H9 (cell line): ENCODE data around the gene OPA3. TPM values are rescaled to one million over a fixed set of nuclear protein-coding genes. Genes with fewer than 3 reads are reported as not detected.

Experiments
- DNase-seq: peaks from one replicate; pipeline ENCODE4 v3.0.0-alpha.2; 2017
- H2AFZ ChIP-seq: one replicate; pipeline ENCODE4 v1.6.1; 2013; ENCODE audit warnings: mild to moderate bottlenecking, low read length, control low read depth, moderate library complexity
- H2AK5ac ChIP-seq: 2 replicates; pipeline ENCODE4 v1.6.1; 2013; ENCODE audit warnings: low read length, control low read depth, mixed read lengths; ENCODE audit not compliant: insufficient read length
- H2BK120ac ChIP-seq: one replicate; pipeline ENCODE4 v1.6.1; 2013; ENCODE audit warnings: low read depth, mild to moderate bottlenecking, low read length, control low read depth, inconsistent platforms; ENCODE audit not compliant: poor library complexity, severe bottlenecking
- H2BK12ac ChIP-seq: 2 replicates; pipeline ENCODE4 v1.6.1; 2013; ENCODE audit warnings: low read length, control low read depth, mixed read lengths, low read depth; ENCODE audit not compliant: insufficient read length
- H2BK15ac ChIP-seq: 2 replicates; pipeline ENCODE4 v1.6.1; 2013; ENCODE audit warnings: low read depth, low read length, control low read depth
- H2BK20ac ChIP-seq: one replicate; pipeline ENCODE4 v1.6.1; 2013; ENCODE audit warnings: low read depth, mild to moderate bottlenecking, low read length, control low read depth, inconsistent platforms; ENCODE audit not compliant: poor library complexity, severe bottlenecking
- H2BK5ac ChIP-seq: 2 replicates; pipeline ENCODE4 v1.6.1; 2013; ENCODE audit warnings: low read length, control low read depth, mixed read lengths; ENCODE audit not compliant: insufficient read length
- H3K14ac ChIP-seq: 2 replicates; pipeline ENCODE4 v1.6.1; 2013; ENCODE audit warnings: low read length, control low read depth; ENCODE audit not compliant: insufficient read depth
- H3K18ac ChIP-seq: 2 replicates; pipeline ENCODE4 v1.6.1; 2013; ENCODE audit warnings: low read depth, mild to moderate bottlenecking, mixed read lengths, low read length, control low read depth; ENCODE audit not compliant: insufficient read length
- H3K23ac ChIP-seq: 2 replicates; pipeline ENCODE4 v1.6.1; 2013; ENCODE audit warnings: low read length, control low read depth, mixed read lengths, low read depth; ENCODE audit not compliant: insufficient read length
- H3K23me2 ChIP-seq: 2 replicates; pipeline ENCODE4 v1.6.1; 2013; ENCODE audit warnings: low read depth, mild to moderate bottlenecking, mixed read lengths, low read length, control low read depth; ENCODE audit not compliant: insufficient read length, poor library complexity, severe bottlenecking
- H3K27ac ChIP-seq: 2 replicates; pipeline ENCODE4 v1.5.1; 2013; ENCODE audit warnings: low read length, control low read depth, mixed read lengths, low read depth; ENCODE audit not compliant: insufficient read length
- H3K27me3 ChIP-seq: 2 replicates; pipeline ENCODE4 v1.6.1; 2013; ENCODE audit warnings: low read length, control low read depth, inconsistent platforms; ENCODE audit not compliant: insufficient read depth
- H3K4ac ChIP-seq: 2 replicates; pipeline ENCODE4 v1.6.1; 2013; ENCODE audit warnings: low read depth, mild to moderate bottlenecking, control low read depth, inconsistent platforms, low read length, moderate library complexity
- H3K4me1 ChIP-seq: 2 replicates; pipeline ENCODE4 v1.6.1; 2013; ENCODE audit warnings: low read length, control low read depth, inconsistent platforms; ENCODE audit not compliant: insufficient read depth
- H3K4me2 ChIP-seq: 2 replicates; pipeline ENCODE4 v1.6.1; 2013; ENCODE audit warnings: low read length, control low read depth, mixed read lengths; ENCODE audit not compliant: insufficient read length, insufficient read depth
- H3K56ac ChIP-seq: 2 replicates; pipeline ENCODE4 v1.6.1; 2013; ENCODE audit warnings: low read depth, mild to moderate bottlenecking, mixed read lengths, low read length, control low read depth; ENCODE audit not compliant: insufficient read length
- H3K79me1 ChIP-seq: 2 replicates; pipeline ENCODE4 v1.6.1; 2013; ENCODE audit warnings: low read depth, mild to moderate bottlenecking, moderate library complexity, low read length, control low read depth, inconsistent platforms; ENCODE audit not compliant: insufficient read depth, poor library complexity, severe bottlenecking
- H3K79me2 ChIP-seq: 2 replicates; pipeline ENCODE4 v1.6.1; 2013; ENCODE audit warnings: low read length, control low read depth, inconsistent platforms; ENCODE audit not compliant: insufficient read depth
- H3K9ac ChIP-seq: 2 replicates; pipeline ENCODE4 v1.6.1; 2013; ENCODE audit warnings: low read length, control low read depth, mixed read lengths; ENCODE audit not compliant: insufficient read length; ENCODE audit errors: extremely low read depth
- H3K9me3 ChIP-seq: one replicate; pipeline ENCODE4 v1.6.1; 2013; ENCODE audit warnings: low read depth, low read length, inconsistent platforms; ENCODE audit not compliant: control insufficient read depth
- H3T11ph ChIP-seq: one replicate; pipeline ENCODE4 v1.6.1; 2013; ENCODE audit warnings: mild to moderate bottlenecking, low read length, control low read depth, inconsistent platforms
- H4K20me1 ChIP-seq: one replicate; pipeline ENCODE4 v1.6.1; 2013; ENCODE audit not compliant: control insufficient read depth, insufficient read length, insufficient read depth
- H4K5ac ChIP-seq: 2 replicates; pipeline ENCODE4 v1.6.1; 2013; ENCODE audit warnings: low read depth, mild to moderate bottlenecking, mixed read lengths, low read length, control low read depth; ENCODE audit not compliant: insufficient read length
- H4K8ac ChIP-seq: replicated peaks from 2 replicates; pipeline ENCODE4 v1.6.1; 2013; ENCODE audit warnings: low read length, control low read depth, mixed read lengths, low read depth; ENCODE audit not compliant: insufficient read length
- H4K91ac ChIP-seq: 2 replicates; pipeline ENCODE4 v1.6.1; 2013; ENCODE audit warnings: low read depth, mild to moderate bottlenecking, moderate library complexity, mixed read lengths, low read length, control low read depth; ENCODE audit not compliant: insufficient read length
- H3K27ac Mint-ChIP-seq, 3 experiments: 2 replicates in 2 of 3; 3 replicates in 1 of 3; pipeline ENCODE4 v1.8.0; 2020 to 2021; ENCODE audit warnings: mixed read lengths in 3 of 3, mild to moderate bottlenecking in 1 of 3, moderate library complexity in 1 of 3
- H3K27me3 Mint-ChIP-seq: 2 replicates; pipeline ENCODE4 v1.8.0; 2021; ENCODE audit warnings: low read depth, mild to moderate bottlenecking, moderate library complexity, mixed read lengths
- H3K36me3 Mint-ChIP-seq, 3 experiments: 2 replicates in 2 of 3; 3 replicates in 1 of 3; pipeline ENCODE4 v1.8.0; 2020 to 2021; ENCODE audit warnings: low read depth in 3 of 3, mixed read lengths in 3 of 3; ENCODE audit not compliant: insufficient read depth in 1 of 3
- H3K4me1 Mint-ChIP-seq, 2 experiments: 2 replicates each; pipeline ENCODE4 v1.8.0; 2020; ENCODE audit warnings: mixed read lengths in 2 of 2
- H3K4me3 Mint-ChIP-seq, 2 experiments: 2 replicates in 1 of 2; 3 replicates in 1 of 2; pipeline ENCODE4 v1.8.0; 2020 to 2021; ENCODE audit warnings: mild to moderate bottlenecking in 2 of 2, mixed read lengths in 2 of 2, moderate library complexity in 1 of 2
- H3K9me3 Mint-ChIP-seq, 2 experiments: 2 replicates in 1 of 2; 3 replicates in 1 of 2; pipeline ENCODE4 v1.8.0; 2020; ENCODE audit warnings: mild to moderate bottlenecking in 2 of 2, mixed read lengths in 2 of 2, moderate library complexity in 1 of 2
- WGBS: extraction: QIAGEN DNeasy Blood & Tissue Kit; methylation state at CpG from one replicate; pipeline ENCODE4 v1.1.7; 2013; ENCODE audit warnings: missing lambda C conversion rate, low lambda C conversion rate, mixed read lengths; ENCODE audit not compliant: insufficient read length; ENCODE audit errors: extremely low coverage; 5-methylcytosine and 5-hydroxymethylcytosine counted together
- total RNA-seq: library from RNA; stranded (reverse); gene quantifications from 2 replicates; pipeline ENCODE4 v1.2.1, GENCODE V29; 2021
- TF ChIP-seq, protein P1 (sequence below): fragments of 200-600 bp; sonication (generic); conservative IDR thresholded peaks from 3 replicates; pipeline ENCODE4 v1.8.0; 2021; ENCODE audit warnings: antibody characterized with exemption, mild to moderate bottlenecking

The OPA3 gene
- total RNA-seq, 1 experiment from 2014 or later = 13.0 TPM

GRCh38 chr19:45613926-45614725, 29.5 kb upstream of the OPA3 start:
- peak overlapping the region in 1 of 3 experiments; percentile 57; a peak in 2 of 7 replicates for H3K27ac Mint-ChIP-seq
- no peak overlapping the region for H3K23ac ChIP-seq

More at GRCh38 chr19:45613926-45614725, 29.5 kb upstream of the OPA3 start:
- no peaks in the 10 kb centered on the region; the same call in 1 of the 2 replicates for H3K27me3 Mint-ChIP-seq
- H3K4ac ChIP-seq = no peak overlapping the region
- no peak overlapping the region for H4K8ac ChIP-seq
- no peak overlapping the region for H3T11ph ChIP-seq
- H2BK5ac ChIP-seq = no peak overlapping the region
- peaks cover 5 to 17% of the 10 kb centered on the region in 2 experiments; a peak in 3 of 4 replicates for H3K4me1 Mint-ChIP-seq
- no peaks in the 10 kb centered on the region for H3K79me1 ChIP-seq
- no peak for DNase-seq
- H4K20me1 ChIP-seq = no peaks in the 10 kb centered on the region
- no peak overlapping the region for H2AK5ac ChIP-seq
- H3K4me1 ChIP-seq = no peaks in the 10 kb centered on the region
- no CpG with 5 or more reads among the region's 10 CpGs for WGBS
- H3K27me3 ChIP-seq = no peaks in the 10 kb centered on the region
- no peak overlapping the region for H2BK12ac ChIP-seq
- peaks cover 0 to 7% of the 10 kb centered on the region in 2 experiments; a peak in 2 of 5 replicates for H3K9me3 Mint-ChIP-seq
- H2BK120ac ChIP-seq = no peak overlapping the region
- H3K79me2 ChIP-seq = no peaks in the 10 kb centered on the region
- no peak overlapping the region for H3K27ac ChIP-seq
- peaks cover 6% of the 10 kb centered on the region for H3K23me2 ChIP-seq
- H2BK20ac ChIP-seq = no peak overlapping the region
- H3K18ac ChIP-seq = no peak overlapping the region
- H3K4me2 ChIP-seq = no peak overlapping the region
- H2AFZ ChIP-seq = no peak overlapping the region
- no peak overlapping the region for H3K9ac ChIP-seq
- no peak overlapping the region for H3K14ac ChIP-seq
- TF ChIP-seq, protein P1, sequence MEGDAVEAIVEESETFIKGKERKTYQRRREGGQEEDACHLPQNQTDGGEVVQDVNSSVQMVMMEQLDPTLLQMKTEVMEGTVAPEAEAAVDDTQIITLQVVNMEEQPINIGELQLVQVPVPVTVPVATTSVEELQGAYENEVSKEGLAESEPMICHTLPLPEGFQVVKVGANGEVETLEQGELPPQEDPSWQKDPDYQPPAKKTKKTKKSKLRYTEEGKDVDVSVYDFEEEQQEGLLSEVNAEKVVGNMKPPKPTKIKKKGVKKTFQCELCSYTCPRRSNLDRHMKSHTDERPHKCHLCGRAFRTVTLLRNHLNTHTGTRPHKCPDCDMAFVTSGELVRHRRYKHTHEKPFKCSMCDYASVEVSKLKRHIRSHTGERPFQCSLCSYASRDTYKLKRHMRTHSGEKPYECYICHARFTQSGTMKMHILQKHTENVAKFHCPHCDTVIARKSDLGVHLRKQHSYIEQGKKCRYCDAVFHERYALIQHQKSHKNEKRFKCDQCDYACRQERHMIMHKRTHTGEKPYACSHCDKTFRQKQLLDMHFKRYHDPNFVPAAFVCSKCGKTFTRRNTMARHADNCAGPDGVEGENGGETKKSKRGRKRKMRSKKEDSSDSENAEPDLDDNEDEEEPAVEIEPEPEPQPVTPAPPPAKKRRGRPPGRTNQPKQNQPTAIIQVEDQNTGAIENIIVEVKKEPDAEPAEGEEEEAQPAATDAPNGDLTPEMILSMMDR = no peak
- H3K56ac ChIP-seq = no peak overlapping the region
- no peak overlapping the region for H4K91ac ChIP-seq
- H3K36me3 Mint-ChIP-seq = peaks cover 14 to 47% (median 40%) of the 10 kb centered on the region in 3 experiments
- no peaks in the 10 kb centered on the region for H3K9me3 ChIP-seq
- H4K5ac ChIP-seq = no peak overlapping the region
- H3K4me3 Mint-ChIP-seq = peak overlapping the region in 1 of 2 experiments; percentile 41; a peak in 2 of 5 replicates
- no peak overlapping the region for H2BK15ac ChIP-seq
